Keratinocyte (primary cell): ENCODE results near the gene FGD4. TPM values are rescaled to one million over a fixed set of nuclear protein-coding genes. Genes with fewer than 3 reads are reported as not detected.

Source experiments
- DNase-seq: peaks from one replicate; pipeline ENCODE4 v3.0.0-alpha.2; 2011; ENCODE audit warnings: low read depth, missing footprints, low spot score
- FAIRE-seq: peaks from 2 replicates; lab custom pipeline; 2011; peaks lifted over from hg19 to GRCh38; lab: Jason Lieb, UNC
- H2AFZ ChIP-seq: 2 replicates; pipeline ENCODE4 v1.6.0; 2012; ENCODE audit warnings: low read length, control low read depth, inconsistent platforms; ENCODE audit not compliant: control insufficient read depth
- H3K27ac ChIP-seq: 2 replicates; pipeline ENCODE4 v1.5.1; 2011; ENCODE audit warnings: low read length; ENCODE audit not compliant: control insufficient read depth, insufficient read depth
- H3K27me3 ChIP-seq: 3 replicates; pipeline ENCODE4 v1.6.0; 2011; ENCODE audit warnings: low read length; ENCODE audit not compliant: control insufficient read depth, insufficient read depth; ENCODE audit errors: extremely low read depth
- H3K36me3 ChIP-seq, 2 experiments: 2 replicates in 1 of 2; 3 replicates in 1 of 2; pipeline ENCODE4 v1.5.1; 2011; ENCODE audit warnings: low read length in 2 of 2, mild to moderate bottlenecking in 1 of 2; ENCODE audit not compliant: control insufficient read depth in 2 of 2, insufficient read depth in 2 of 2; ENCODE audit errors: extremely low read depth in 1 of 2
- H3K4me1 ChIP-seq: 3 replicates; pipeline ENCODE4 v1.5.1; 2011; ENCODE audit warnings: low read length; ENCODE audit not compliant: control insufficient read depth, insufficient read depth; ENCODE audit errors: extremely low read depth
- H3K4me2 ChIP-seq: 3 replicates; pipeline ENCODE4 v1.6.0; 2011; ENCODE audit warnings: low read depth, low read length; ENCODE audit not compliant: control insufficient read depth, insufficient read depth; ENCODE audit errors: extremely low read depth
- H3K4me3 ChIP-seq, 3 experiments: fragments of 200-600 bp in 1 of 3; sonication (generic) in 1 of 3; 2 replicates in 2 of 3; 3 replicates in 1 of 3; pipeline ENCODE4 v1.5.1; 2011 to 2016; ENCODE audit warnings: low read length in 3 of 3, mild to moderate bottlenecking in 3 of 3, control low read depth in 2 of 3, inconsistent platforms in 1 of 3, low read depth in 1 of 3, mixed read lengths in 1 of 3, mixed run types in 1 of 3, moderate library complexity in 1 of 3; ENCODE audit not compliant: control insufficient read depth in 2 of 3, insufficient read depth in 2 of 3; ENCODE audit errors: extremely low read depth in 1 of 3
- H3K79me2 ChIP-seq: 2 replicates; pipeline ENCODE4 v1.6.0; 2012; ENCODE audit warnings: low read length; ENCODE audit not compliant: control insufficient read depth, insufficient read depth
- H3K9ac ChIP-seq: 3 replicates; pipeline ENCODE4 v1.6.0; 2011; ENCODE audit warnings: low read length; ENCODE audit not compliant: control insufficient read depth, insufficient read depth; ENCODE audit errors: extremely low read depth
- H3K9me1 ChIP-seq: 3 replicates; pipeline ENCODE4 v1.6.0; 2011; ENCODE audit warnings: low read length; ENCODE audit not compliant: control insufficient read depth, insufficient read depth; ENCODE audit errors: extremely low read depth
- H3K9me3 ChIP-seq: 2 replicates; pipeline ENCODE4 v1.5.1; 2012; ENCODE audit warnings: low read depth, low read length; ENCODE audit not compliant: control insufficient read depth
- H4K20me1 ChIP-seq: 3 replicates; pipeline ENCODE4 v1.6.0; 2011; ENCODE audit warnings: low read length; ENCODE audit not compliant: control insufficient read depth, insufficient read depth; ENCODE audit errors: extremely low read depth
- CTCF ChIP-seq, 3 experiments: IDR thresholded peaks in 1 of 3; conservative IDR thresholded peaks in 1 of 3; optimal IDR thresholded peaks in 1 of 3; 2 replicates in 2 of 3; 3 replicates in 1 of 3; pipeline versions ENCODE3 to v1.5.1; 2011; ENCODE audit warnings: low read length in 3 of 3, mild to moderate bottlenecking in 3 of 3, moderate library complexity in 2 of 3, control low read depth in 1 of 3, inconsistent platforms in 1 of 3; ENCODE audit not compliant: insufficient read depth in 2 of 3; ENCODE audit errors: extremely low read depth in 1 of 3
- EZH2 ChIP-seq: IDR thresholded peaks from one replicate; pipeline ENCODE4 v1.6.1; 2012; ENCODE audit warnings: inconsistent platforms, mild to moderate bottlenecking, low read length, moderate library complexity
- dilution Hi-C: fragments of 300-500 bp; cut with MboI; formaldehyde crosslinking; loops from one replicate; pipeline ENCODE4 v1.7.0; 2020; ENCODE audit warnings: low sequenced_read_pairs; ENCODE audit not compliant: extremely low pct_ligation_motif_present
- polyA plus RNA-seq, 5 experiments: library from polyadenylated mRNA; depleted of rRNA in 3 of 5; stranded (reverse) in 3 of 5; stranded (forward) in 1 of 5; unstranded in 1 of 5; fragments of >200 nt; gene quantifications; 1 replicate in 1 of 5; 2 replicates in 3 of 5; 3 replicates in 1 of 5; pipeline versions ENCODE4 v1.2.1 to v1.2.3, GENCODE V29; 2011 to 2012; ENCODE audit warnings: missing spikeins in 2 of 5, low read depth in 1 of 5, low replicate concordance in 1 of 5

Gene FGD4
- polyA plus RNA-seq, 1 donor (not counting 4 experiments of a cell fraction or from before 2014, with no cell fraction given): 10.5 TPM

DNA sequence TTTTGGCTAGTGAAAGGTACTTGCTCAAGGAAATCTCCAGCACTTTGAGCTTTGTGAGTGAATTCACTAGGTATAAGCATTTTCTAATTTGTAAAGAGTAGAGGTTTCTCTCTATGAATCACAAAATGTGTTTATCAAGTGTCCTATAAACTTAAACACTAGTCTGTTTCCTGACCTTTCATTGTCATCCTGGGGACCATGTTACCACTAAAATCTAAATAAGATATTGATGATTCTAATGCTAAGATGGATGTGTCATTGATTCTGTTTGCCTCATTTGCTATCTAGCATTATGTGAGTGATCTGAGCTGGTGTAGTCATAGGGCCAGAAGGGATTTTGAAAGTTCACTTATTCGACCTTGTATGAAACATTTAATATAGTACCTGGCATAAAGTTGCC lies 199.3 kb downstream of the FGD4 start:
- H3K27ac ChIP-seq: no peak overlapping the region
- TF ChIP-seq CTCF (optimal IDR thresholded peaks at IDR 0.05 in 1 of 3, IDR thresholded peaks at IDR 0.05 in 1 of 3, conservative IDR thresholded peaks at IDR 0.05 in 1 of 3; ENCODE audit: extremely low read depth in 1 of 3, insufficient read depth in 2 of 3, low read length in 3 of 3) (no peak), EZH2 (no peak)
- H3K4me1 ChIP-seq: peaks cover 4% of the 10 kb centered on the region
- no peaks in the 10 kb centered on the region for H3K9me1 ChIP-seq
- no peaks in the 10 kb centered on the region for H4K20me1 ChIP-seq
- dilution Hi-C loops: no loop called here
- no peaks in the 10 kb centered on the region for H3K27me3 ChIP-seq
- H3K4me2 ChIP-seq: no peak overlapping the region
- no peaks in the 10 kb centered on the region for H3K79me2 ChIP-seq
- H3K4me3 ChIP-seq: no peak overlapping the region
- peaks cover 7 to 15% of the 10 kb centered on the region in 2 experiments for H3K36me3 ChIP-seq
- FAIRE-seq (no peak), DNase-seq (no peak)
- H3K9ac ChIP-seq: no peak overlapping the region
- H3K9me3 ChIP-seq: no peaks in the 10 kb centered on the region
- no peak overlapping the region for H2AFZ ChIP-seq

GRCh38 chr12:32600681-32601080 lies 201.3 kb downstream of the FGD4 start:
- no peak overlapping the region for H3K4me2 ChIP-seq
- H3K36me3 ChIP-seq: peaks cover 7 to 13% of the 10 kb centered on the region in 2 experiments
- H4K20me1 ChIP-seq: no peaks in the 10 kb centered on the region
- H3K4me1 ChIP-seq: peaks cover 14% of the 10 kb centered on the region
- H3K9ac ChIP-seq: no peak overlapping the region
- no peak overlapping the region for H3K4me3 ChIP-seq
- TF ChIP-seq EZH2 (no peak), CTCF (optimal IDR thresholded peaks at IDR 0.05 in 1 of 3, IDR thresholded peaks at IDR 0.05 in 1 of 3, conservative IDR thresholded peaks at IDR 0.05 in 1 of 3; ENCODE audit: extremely low read depth in 1 of 3, insufficient read depth in 2 of 3, low read length in 3 of 3) (no peak)
- no peak overlapping the region for H2AFZ ChIP-seq
- H3K9me3 ChIP-seq: no peaks in the 10 kb centered on the region
- FAIRE-seq (no peak), DNase-seq (no peak)
- dilution Hi-C loops: no loop called here
- H3K79me2 ChIP-seq: no peaks in the 10 kb centered on the region
- no peak overlapping the region for H3K27ac ChIP-seq
- H3K9me1 ChIP-seq: no peaks in the 10 kb centered on the region
- no peaks in the 10 kb centered on the region for H3K27me3 ChIP-seq
